Memory B cell (primary cell): ENCODE data around the gene EXPH5.
A peak's percentile ranks its signal among the peaks of the same experiment; 100 is the strongest.

Experiments used
- ATAC-seq: fragments of 150-1000 bp; cut with Tn5 transposase; 2 replicates; pipeline ENCODE4 v1.10.0; 2021; ENCODE audit warnings: low read depth, mild to moderate bottlenecking, moderate library complexity
- DNase-seq, 2 donors: peaks; one replicate each; pipeline ENCODE4 v3.0.0; 2022; ENCODE audit warnings: low spot score in 2 of 2
- H3K27ac Mint-ChIP-seq: one replicate; pipeline ENCODE4 v1.8.0; 2022; ENCODE audit warnings: mild to moderate bottlenecking, moderate library complexity, mixed read lengths
- H3K27me3 Mint-ChIP-seq: one replicate; pipeline ENCODE4 v1.8.0; 2022; ENCODE audit warnings: mixed read lengths
- H3K36me3 Mint-ChIP-seq: one replicate; pipeline ENCODE4 v1.8.0; 2022; ENCODE audit warnings: mild to moderate bottlenecking, mixed read lengths
- H3K4me1 Mint-ChIP-seq: one replicate; pipeline ENCODE4 v1.8.0; 2022; ENCODE audit warnings: mixed read lengths
- H3K4me3 Mint-ChIP-seq: one replicate; pipeline ENCODE4 v1.8.0; 2022; ENCODE audit warnings: mild to moderate bottlenecking, moderate library complexity, mixed read lengths
- H3K9me3 Mint-ChIP-seq: one replicate; pipeline ENCODE4 v1.8.0; 2022; ENCODE audit warnings: mixed read lengths

The EXPH5 gene

GRCh38 chr11:108501396-108501795 lies 92.2 kb downstream of the EXPH5 start:
- Mint-ChIP-seq H3K27ac (no peak overlapping the region), H3K4me1 (peaks cover 12% of the 10 kb centered on the region), H3K9me3 (no peaks in the 10 kb centered on the region), H3K36me3 (no peaks in the 10 kb centered on the region), H3K4me3 (no peak overlapping the region), H3K27me3 (peaks cover 1% of the 10 kb centered on the region)
- DNase-seq (no peak), ATAC-seq (no peak)

DNA sequence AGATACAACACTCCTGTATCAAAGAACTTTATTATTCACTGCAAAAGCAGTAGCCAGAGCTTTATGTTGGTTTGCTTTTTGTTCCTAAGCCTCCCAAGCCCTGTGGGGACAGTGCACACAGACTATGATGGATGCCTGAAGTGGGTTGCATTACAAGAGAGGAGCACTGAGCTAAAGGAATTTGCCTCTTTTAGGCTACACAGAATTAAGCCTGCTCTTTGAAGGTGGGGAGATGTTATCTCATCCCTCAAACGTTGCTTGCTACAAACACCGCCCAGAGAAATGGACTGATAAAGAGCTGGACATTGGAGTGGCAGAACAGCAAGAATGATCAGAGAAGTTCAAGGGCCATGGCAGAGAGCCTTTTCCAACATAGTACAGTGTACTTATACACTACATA lies 92.8 kb downstream of the EXPH5 start:
- H3K9me3 Mint-ChIP-seq: no peaks in the 10 kb centered on the region
- H3K36me3 Mint-ChIP-seq: no peaks in the 10 kb centered on the region
- H3K27me3 Mint-ChIP-seq: no peaks in the 10 kb centered on the region
- DNase-seq (no peak), ATAC-seq (no peak)
- no peak overlapping the region for H3K27ac Mint-ChIP-seq
- no peak overlapping the region for H3K4me3 Mint-ChIP-seq
- H3K4me1 Mint-ChIP-seq: peaks cover 12% of the 10 kb centered on the region

GRCh38 chr11:108500169-108500568 lies 93.4 kb downstream of the EXPH5 start:
- Mint-ChIP-seq H3K36me3 (no peaks in the 10 kb centered on the region), H3K4me1 (peaks cover 12% of the 10 kb centered on the region), H3K4me3 (no peak overlapping the region), H3K9me3 (no peaks in the 10 kb centered on the region), H3K27me3 (no peaks in the 10 kb centered on the region), H3K27ac (no peak overlapping the region)
- DNase-seq: no peak
- ATAC-seq: no peak

DNA sequence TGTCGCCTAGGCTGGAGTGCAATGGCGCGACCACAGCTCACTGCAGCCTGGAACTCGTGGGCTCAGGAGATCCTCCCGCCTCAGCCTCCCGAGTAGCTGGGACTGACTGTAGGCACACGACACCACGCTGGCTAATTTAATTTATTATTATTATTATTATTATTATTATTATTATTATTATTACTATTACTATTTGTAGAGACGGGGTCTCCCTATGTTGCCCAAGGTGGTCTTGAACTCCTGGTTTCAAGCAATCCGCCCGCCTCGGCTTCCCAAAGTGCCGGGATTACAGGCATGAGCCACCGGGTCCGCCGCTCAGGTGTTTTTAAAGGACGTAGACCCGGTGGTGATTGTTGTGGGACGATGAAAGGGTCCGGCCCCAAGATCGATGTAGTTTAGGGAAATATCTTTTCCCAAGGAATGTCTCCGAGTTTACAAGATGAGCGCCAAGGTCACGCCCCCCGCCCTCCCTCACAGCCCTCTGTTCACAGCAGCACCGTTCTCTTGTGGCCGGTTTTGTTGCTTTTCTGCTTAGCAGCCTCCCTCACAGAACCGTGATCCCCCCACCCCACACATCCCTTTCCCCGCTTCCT lies 94.7 kb downstream of the EXPH5 start:
- Mint-ChIP-seq H3K4me1 (peaks cover 12% of the 10 kb centered on the region), H3K27ac (peak overlapping the region; percentile 90), H3K27me3 (no peaks in the 10 kb centered on the region), H3K9me3 (no peaks in the 10 kb centered on the region), H3K36me3 (no peaks in the 10 kb centered on the region), H3K4me3 (peak overlapping the region; percentile 86)
- no peak for ATAC-seq
- DNase-seq: no peak

GRCh38 chr11:108498046-108498815 lies 95.3 kb downstream of the EXPH5 start, which contains the start of gene POGLUT3:
Gene POGLUT3 (minus strand): TSS chr11:108498384. CDS start chr11:108498366, 18 bp downstream.
- Mint-ChIP-seq H3K27ac (peak within 1 kb of the TSS; percentile 93), H3K27me3 (no peaks in the 10 kb centered on the region), H3K4me3 (peak within 1 kb of the TSS; percentile 98), H3K36me3 (no peaks in the 10 kb centered on the region), H3K4me1 (peaks cover 12% of the 10 kb centered on the region), H3K9me3 (no peaks in the 10 kb centered on the region)
- ATAC-seq (peak; percentile 48), DNase-seq (peak; percentile 11 to 33)

GRCh38 chr11:108497317-108498045 lies 96.1 kb downstream of the EXPH5 start:
- Mint-ChIP-seq H3K9me3 (no peaks in the 10 kb centered on the region), H3K36me3 (no peaks in the 10 kb centered on the region), H3K4me1 (peaks cover 12% of the 10 kb centered on the region), H3K4me3 (peak overlapping the region; percentile 98), H3K27me3 (no peaks in the 10 kb centered on the region), H3K27ac (peak overlapping the region; percentile 93)
- peak; percentile 34 to 44 for DNase-seq
- ATAC-seq: peak; percentile 72

- DNase-seq: no peak
- H3K27ac Mint-ChIP-seq: peak overlapping the region; percentile 93
- no peak for ATAC-seq
- H3K4me3 Mint-ChIP-seq: no peak overlapping the region
- H3K9me3 Mint-ChIP-seq: no peaks in the 10 kb centered on the region
- no peaks in the 10 kb centered on the region for H3K27me3 Mint-ChIP-seq
- H3K36me3 Mint-ChIP-seq: peaks cover under 1% of the 10 kb centered on the region
- H3K4me1 Mint-ChIP-seq: peaks cover 12% of the 10 kb centered on the region
These were observed 96.8 kb downstream of the EXPH5 start for GRCh38 chr11:108496643-108497256.

- ATAC-seq (no peak), DNase-seq (no peak)
- H3K4me1 Mint-ChIP-seq: peaks cover 12% of the 10 kb centered on the region
- H3K27ac Mint-ChIP-seq: no peak overlapping the region
- no peak overlapping the region for H3K4me3 Mint-ChIP-seq
- no peaks in the 10 kb centered on the region for H3K9me3 Mint-ChIP-seq
- no peaks in the 10 kb centered on the region for H3K27me3 Mint-ChIP-seq
- H3K36me3 Mint-ChIP-seq: peaks cover 1% of the 10 kb centered on the region
These were observed 98.2 kb downstream of the EXPH5 start for GRCh38 chr11:108495326-108495725.

- no peaks in the 10 kb centered on the region for H3K27me3 Mint-ChIP-seq
- no peaks in the 10 kb centered on the region for H3K9me3 Mint-ChIP-seq
- DNase-seq: no peak
- no peak for ATAC-seq
- no peak overlapping the region for H3K4me3 Mint-ChIP-seq
- H3K27ac Mint-ChIP-seq: peak overlapping the region; percentile 31
- H3K4me1 Mint-ChIP-seq: peaks cover 12% of the 10 kb centered on the region
- H3K36me3 Mint-ChIP-seq: peaks cover 1% of the 10 kb centered on the region
These were observed 99.4 kb downstream of the EXPH5 start for GRCh38 chr11:108494182-108494581.

DNA sequence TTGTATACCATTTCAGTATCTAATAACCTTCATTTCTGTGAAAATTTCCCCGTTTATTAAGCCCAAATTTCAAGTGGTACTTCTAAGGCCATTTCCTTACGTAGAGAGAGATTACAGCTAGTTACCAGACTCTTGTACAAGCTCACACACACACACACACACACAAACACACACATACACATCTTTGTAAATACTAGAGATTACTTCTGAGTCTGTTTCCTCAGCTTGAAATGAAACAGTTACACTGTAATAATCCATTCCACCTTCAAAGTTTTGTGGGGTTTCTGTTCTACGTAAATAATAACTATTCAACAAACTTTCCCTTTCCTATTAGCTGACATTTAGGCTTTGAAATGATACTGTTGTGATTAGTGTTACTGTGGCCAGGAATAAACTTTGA lies 101.6 kb downstream of the EXPH5 start:
- H3K4me3 Mint-ChIP-seq: no peak overlapping the region
- no peaks in the 10 kb centered on the region for H3K27me3 Mint-ChIP-seq
- DNase-seq (no peak), ATAC-seq (no peak)
- peaks cover 1% of the 10 kb centered on the region for H3K9me3 Mint-ChIP-seq
- no peak overlapping the region for H3K27ac Mint-ChIP-seq
- peaks cover 3% of the 10 kb centered on the region for H3K4me1 Mint-ChIP-seq
- peaks cover 6% of the 10 kb centered on the region for H3K36me3 Mint-ChIP-seq

GRCh38 chr11:108486828-108487227 lies 106.7 kb downstream of the EXPH5 start:
- no peak for ATAC-seq
- Mint-ChIP-seq H3K27ac (no peak overlapping the region), H3K27me3 (no peaks in the 10 kb centered on the region), H3K9me3 (peaks cover 1% of the 10 kb centered on the region), H3K36me3 (peaks cover 10% of the 10 kb centered on the region), H3K4me3 (no peak overlapping the region), H3K4me1 (no peaks in the 10 kb centered on the region)
- DNase-seq: no peak

GRCh38 chr11:108486331-108486730 lies 107.2 kb downstream of the EXPH5 start:
- Mint-ChIP-seq H3K27ac (no peak overlapping the region), H3K9me3 (peaks cover 1% of the 10 kb centered on the region), H3K4me1 (no peaks in the 10 kb centered on the region), H3K4me3 (no peak overlapping the region), H3K36me3 (peaks cover 8% of the 10 kb centered on the region), H3K27me3 (no peaks in the 10 kb centered on the region)
- ATAC-seq (no peak), DNase-seq (no peak)

GRCh38 chr11:108483163-108483562 lies 110.4 kb downstream of the EXPH5 start:
- no peaks in the 10 kb centered on the region for H3K4me1 Mint-ChIP-seq
- DNase-seq: no peak
- H3K36me3 Mint-ChIP-seq: peaks cover 8% of the 10 kb centered on the region
- no peak overlapping the region for H3K4me3 Mint-ChIP-seq
- peaks cover 1% of the 10 kb centered on the region for H3K9me3 Mint-ChIP-seq
- H3K27me3 Mint-ChIP-seq: no peaks in the 10 kb centered on the region
- no peak overlapping the region for H3K27ac Mint-ChIP-seq
- no peak for ATAC-seq
